Measurements from ENCODE around the gene ITGA3. TPM values are rescaled to one million over a fixed set of nuclear protein-coding genes. Genes with fewer than 3 reads are reported as not detected.

Gene ITGA3
- polyA plus RNA-seq, 1 experiment = 39.9 TPM

- Histone ChIP-seq H3K9me3 (ENCODE audit: control insufficient read depth, insufficient read depth, low read length) (no peaks in the 10 kb centered on the region), H3K27ac (ENCODE audit: low read depth, low read length) (peak overlapping the region; percentile 11), H3K4me3 (ENCODE audit: low read depth, low read length) (no peak overlapping the region), H3K27me3 (ENCODE audit: control insufficient read depth, insufficient read depth, low read length) (no peaks in the 10 kb centered on the region)
- peak; percentile 43 for TF ChIP-seq CTCF (IDR thresholded peaks at IDR 0.05; ENCODE audit: low read depth, low read length)
- CTCF ChIA-PET = interaction anchor here (1.3 to 3.7 kb wide), 3 partner anchors 7 to 53 kb away, joined by 4 to 24 read pairs (median 4); partner anchors contain the start of gene PDK2
- no peak for DNase-seq (ENCODE audit: low read depth, low spot score)
- POLR2A ChIA-PET = no interaction called here
These were observed 23.6 kb downstream of the ITGA3 start for GRCh38 chr17:50079334-50080095.

GRCh38 chr17:50080096-50080480 is 24.2 kb downstream of the ITGA3 start:
- no peak overlapping the region for H3K27ac ChIP-seq (ENCODE audit: low read depth, low read length)

GRCh38 chr17:50080827-50081226 is 24.9 kb downstream of the ITGA3 start:
- CTCF ChIA-PET = interaction anchor here (0.5 to 2.4 kb wide), 2 partner anchors 13 to 512 kb away, joined by 3 to 12 read pairs; no protein-coding TSS in a partner anchor
- peak overlapping the region; percentile 21 for H3K27ac ChIP-seq (ENCODE audit: low read depth, low read length)
- TF ChIP-seq CTCF (IDR thresholded peaks at IDR 0.05; ENCODE audit: low read depth, low read length) = no peak
- H3K27me3 ChIP-seq (ENCODE audit: control insufficient read depth, insufficient read depth, low read length) = no peaks in the 10 kb centered on the region
- no peaks in the 10 kb centered on the region for H3K9me3 ChIP-seq (ENCODE audit: control insufficient read depth, insufficient read depth, low read length)
- no peak overlapping the region for H3K4me3 ChIP-seq (ENCODE audit: low read depth, low read length)
- DNase-seq (ENCODE audit: low read depth, low spot score) = no peak
- POLR2A ChIA-PET = no interaction called here

More at GRCh38 chr17:50080096-50080480, 24.2 kb downstream of the ITGA3 start:
- CTCF ChIA-PET = interaction anchor here (1.3 to 3.7 kb wide), 2 partner anchors 14 to 53 kb away, joined by 4 to 24 read pairs; partner anchors contain the start of gene PDK2
- POLR2A ChIA-PET = no interaction called here
- TF ChIP-seq CTCF (IDR thresholded peaks at IDR 0.05; ENCODE audit: low read depth, low read length) = no peak
- DNase-seq (ENCODE audit: low read depth, low spot score) = no peak
- Histone ChIP-seq H3K27me3 (ENCODE audit: control insufficient read depth, insufficient read depth, low read length) (no peaks in the 10 kb centered on the region), H3K9me3 (ENCODE audit: control insufficient read depth, insufficient read depth, low read length) (no peaks in the 10 kb centered on the region), H3K4me3 (ENCODE audit: low read depth, low read length) (no peak overlapping the region)

GRCh38 chr17:50081757-50082156 is 25.8 kb downstream of the ITGA3 start:
- DNase-seq (ENCODE audit: low read depth, low spot score) = no peak
- ChIA-PET POLR2A (no interaction called here), CTCF (interaction anchor here (1.0 to 2.4 kb wide), 3 partner anchors 12 to 86 kb away, joined by 3 to 12 read pairs (median 5); no protein-coding TSS in a partner anchor)
- Histone ChIP-seq H3K9me3 (ENCODE audit: control insufficient read depth, insufficient read depth, low read length) (no peaks in the 10 kb centered on the region), H3K4me3 (ENCODE audit: low read depth, low read length) (no peak overlapping the region), H3K27me3 (ENCODE audit: control insufficient read depth, insufficient read depth, low read length) (no peaks in the 10 kb centered on the region), H3K27ac (ENCODE audit: low read depth, low read length) (no peak overlapping the region)
- no peak for TF ChIP-seq CTCF (IDR thresholded peaks at IDR 0.05; ENCODE audit: low read depth, low read length)
